WERI-Rb-1 (cell line): Measurements from ENCODE around the gene FRZB.

Experiments
- DNase-seq: peaks from one replicate; pipeline ENCODE4 v3.0.0-alpha.2; 2020
- H3K27ac ChIP-seq: fragments of 250-450 bp; sonication (Bioruptor Pico); 2 replicates; pipeline ENCODE4 v1.5.1; 2020; ENCODE audit warnings: mild to moderate bottlenecking, moderate library complexity
- H3K27me3 ChIP-seq: fragments of 250-450 bp; sonication (Bioruptor Pico); 2 replicates; pipeline ENCODE4 v1.5.1; 2021; ENCODE audit warnings: mild to moderate bottlenecking, low read depth, moderate library complexity; ENCODE audit not compliant: insufficient read depth, severe bottlenecking
- H3K36me3 ChIP-seq: fragments of 250-450 bp; sonication (Bioruptor Pico); 2 replicates; pipeline ENCODE4 v1.5.1; 2020; ENCODE audit warnings: mild to moderate bottlenecking, moderate library complexity
- H3K4me3 ChIP-seq: 2 replicates; pipeline ENCODE4 v1.5.1; 2011; ENCODE audit warnings: low read depth, mild to moderate bottlenecking, control low read depth, low read length
- H3K9me3 ChIP-seq: fragments of 250-450 bp; sonication (Bioruptor Pico); 2 replicates; pipeline ENCODE4 v1.5.1; 2021; ENCODE audit warnings: mild to moderate bottlenecking, moderate library complexity; ENCODE audit not compliant: severe bottlenecking
- CTCF ChIP-seq: IDR thresholded peaks from 2 replicates; pipeline ENCODE4 v1.5.1; 2011; ENCODE audit warnings: low read depth, mild to moderate bottlenecking, control low read depth, inconsistent platforms, low read length

The FRZB gene

GRCh38 chr2:182831921-182832320 is 34.5 kb downstream of the FRZB start:
- DNase-seq = no peak
- TF ChIP-seq CTCF = no peak
- H3K36me3 ChIP-seq = no peaks in the 10 kb centered on the region
- no peak overlapping the region for H3K27ac ChIP-seq
- no peaks in the 10 kb centered on the region for H3K9me3 ChIP-seq
- no peaks in the 10 kb centered on the region for H3K27me3 ChIP-seq
- H3K4me3 ChIP-seq = no peak overlapping the region

- DNase-seq = no peak
- no peaks in the 10 kb centered on the region for H3K9me3 ChIP-seq
- H3K27ac ChIP-seq = no peak overlapping the region
- no peak for TF ChIP-seq CTCF
- no peaks in the 10 kb centered on the region for H3K36me3 ChIP-seq
- no peaks in the 10 kb centered on the region for H3K27me3 ChIP-seq
- H3K4me3 ChIP-seq = no peak overlapping the region
Observed at GRCh38 chr2:182831101-182831500, 35.3 kb downstream of the FRZB start.

GRCh38 chr2:182827182-182827879 is 39.1 kb downstream of the FRZB start:
- Histone ChIP-seq H3K9me3 (no peaks in the 10 kb centered on the region), H3K27me3 (no peaks in the 10 kb centered on the region), H3K4me3 (no peak overlapping the region), H3K36me3 (no peaks in the 10 kb centered on the region), H3K27ac (no peak overlapping the region)
- no peak for TF ChIP-seq CTCF
- DNase-seq = no peak

- no peak for TF ChIP-seq CTCF
- Histone ChIP-seq H3K27ac (no peak overlapping the region), H3K4me3 (no peak overlapping the region), H3K9me3 (no peaks in the 10 kb centered on the region), H3K36me3 (no peaks in the 10 kb centered on the region), H3K27me3 (no peaks in the 10 kb centered on the region)
- DNase-seq = no peak
Observed at GRCh38 chr2:182826496-182826895, 39.9 kb downstream of the FRZB start.

- DNase-seq = no peak
- TF ChIP-seq CTCF = no peak
- H3K27ac ChIP-seq = no peak overlapping the region
Observed at GRCh38 chr2:182826064-182826463, 40.4 kb downstream of the FRZB start.

GRCh38 chr2:182824767-182825158 is 41.7 kb downstream of the FRZB start:
- no peak for DNase-seq

More at GRCh38 chr2:182826064-182826463, 40.4 kb downstream of the FRZB start:
- H3K36me3 ChIP-seq = no peaks in the 10 kb centered on the region
- no peak overlapping the region for H3K4me3 ChIP-seq
- H3K27me3 ChIP-seq = no peaks in the 10 kb centered on the region
- H3K9me3 ChIP-seq = no peaks in the 10 kb centered on the region

More at GRCh38 chr2:182824767-182825158, 41.7 kb downstream of the FRZB start:
- H3K4me3 ChIP-seq = no peak overlapping the region
- no peaks in the 10 kb centered on the region for H3K36me3 ChIP-seq
- no peaks in the 10 kb centered on the region for H3K9me3 ChIP-seq
- no peak for TF ChIP-seq CTCF
- H3K27me3 ChIP-seq = no peaks in the 10 kb centered on the region
- no peak overlapping the region for H3K27ac ChIP-seq
